Measurements from ENCODE around the gene CLSTN3. TPM values are rescaled to one million over a fixed set of nuclear protein-coding genes. Genes with fewer than 3 reads are reported as not detected.

Gene CLSTN3
- polyA plus RNA-seq, 2 of the 4 experiments (the other 2 are of a cell fraction): 17.4 to 24.9 TPM

DNA sequence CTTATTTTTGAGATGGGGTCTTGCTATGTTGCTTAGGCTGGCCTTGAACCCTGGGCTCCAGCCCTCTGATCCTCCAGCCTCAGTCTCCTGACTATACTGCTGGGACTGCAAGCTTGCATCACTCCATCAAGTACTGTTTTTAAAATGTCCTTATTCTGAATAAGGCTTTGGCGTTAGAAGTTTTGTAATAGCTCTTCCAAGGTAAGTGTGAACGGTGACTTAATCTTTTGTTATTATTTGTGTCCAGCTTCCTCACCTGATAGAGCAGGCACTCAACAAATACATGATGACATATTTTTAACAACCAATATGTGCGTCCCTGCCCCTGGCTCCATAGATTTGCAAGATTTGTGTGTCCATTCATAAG is 22.6 kb upstream of the CLSTN3 start (continued):
- TF ChIP-seq, protein P1, sequence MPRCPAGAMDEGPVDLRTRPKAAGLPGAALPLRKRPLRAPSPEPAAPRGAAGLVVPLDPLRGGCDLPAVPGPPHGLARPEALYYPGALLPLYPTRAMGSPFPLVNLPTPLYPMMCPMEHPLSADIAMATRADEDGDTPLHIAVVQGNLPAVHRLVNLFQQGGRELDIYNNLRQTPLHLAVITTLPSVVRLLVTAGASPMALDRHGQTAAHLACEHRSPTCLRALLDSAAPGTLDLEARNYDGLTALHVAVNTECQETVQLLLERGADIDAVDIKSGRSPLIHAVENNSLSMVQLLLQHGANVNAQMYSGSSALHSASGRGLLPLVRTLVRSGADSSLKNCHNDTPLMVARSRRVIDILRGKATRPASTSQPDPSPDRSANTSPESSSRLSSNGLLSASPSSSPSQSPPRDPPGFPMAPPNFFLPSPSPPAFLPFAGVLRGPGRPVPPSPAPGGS (IDR thresholded peaks at IDR 0.05): no peak

DNA sequence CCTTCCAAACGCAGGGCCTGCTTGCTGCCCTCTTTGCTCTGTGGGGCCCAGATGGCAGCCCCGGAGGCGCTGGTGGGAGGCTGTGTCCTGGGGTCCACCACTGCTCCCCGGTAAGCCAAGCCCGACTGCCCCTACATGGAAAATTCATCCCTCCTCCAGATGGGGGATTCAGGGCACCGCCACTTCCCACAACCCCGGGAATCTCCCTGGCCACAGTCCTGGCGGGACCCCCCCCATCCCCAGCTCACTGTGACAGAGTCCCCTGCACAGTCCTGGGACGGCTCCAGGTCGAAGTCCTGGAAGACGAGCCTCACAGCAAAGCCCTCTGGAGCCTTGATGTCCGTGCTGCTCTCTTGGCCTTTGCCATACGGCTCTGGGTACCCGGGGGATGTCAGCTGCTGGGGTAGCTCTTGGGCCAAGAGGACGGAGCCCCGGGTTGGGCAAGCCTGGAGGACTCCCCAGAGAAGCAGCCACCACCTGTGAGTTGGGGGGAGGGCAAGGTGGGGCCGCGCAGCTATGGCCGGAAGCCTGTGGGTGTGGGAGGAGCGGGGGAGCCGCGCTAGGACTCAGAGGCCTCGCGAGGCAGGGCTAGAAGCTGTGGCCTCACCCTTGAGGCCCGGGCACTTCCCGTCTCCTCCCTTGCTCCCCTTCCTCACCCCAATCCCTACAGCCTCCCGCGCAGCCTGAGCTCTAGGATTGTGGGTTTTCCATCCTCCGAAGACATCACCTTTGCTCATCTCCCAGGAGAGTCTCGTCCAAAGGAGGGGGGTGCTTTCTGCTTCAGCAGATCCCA is 22.0 kb upstream of the CLSTN3 start:
- POLR2A ChIA-PET: interaction anchor here (0.5 to 4.0 kb wide), 13 partner anchors 11 to 186 kb away, joined by 3 to 30 read pairs (median 4); partner anchors contain the start of genes C12orf57, C1S, LPCAT3 and RNU7-1

More for the DNA sequence above, 22.0 kb upstream of the CLSTN3 start:
- DNase-seq (ENCODE audit: low read depth in 1 of 2, low spot score in 1 of 2): peak; percentile 67 to 90
- Histone ChIP-seq H3K4me1 (peaks cover 29% of the 10 kb centered on the region), H3K27ac (peak overlapping the region; percentile 96 to 97), H3K4me2 (peak overlapping the region; percentile 94), H3K4me3 (peak overlapping the region; percentile 55), H3K9me3 (peaks cover 17% of the 10 kb centered on the region)
- peak; percentile 96 to 97 for ATAC-seq
- no peak for FAIRE-seq
- CTCF ChIA-PET: interaction anchor here (0.8 to 8.4 kb wide), 27 partner anchors 9 to 239 kb away, joined by 3 to 309 read pairs (median 4); partner anchors contain the start of genes C12orf57, C1R, C1S and CLSTN3
- TF ChIP-seq TP53 (CRISPR knock-in tag; IDR thresholded peaks at IDR 0.05): 0 out of 2 replicates have a peak, but pooled peaks have one; percentile 28
- no peak for TF ChIP-seq RFX5 (IDR thresholded peaks at IDR 0.05)
- no peak for TF ChIP-seq CHD4 (IDR thresholded peaks at IDR 0.05; ENCODE audit: borderline replicate concordance)
- no peak for TF ChIP-seq HOXB5 (CRISPR knock-in tag; IDR thresholded peaks at IDR 0.05)
- TF ChIP-seq, protein P2, sequence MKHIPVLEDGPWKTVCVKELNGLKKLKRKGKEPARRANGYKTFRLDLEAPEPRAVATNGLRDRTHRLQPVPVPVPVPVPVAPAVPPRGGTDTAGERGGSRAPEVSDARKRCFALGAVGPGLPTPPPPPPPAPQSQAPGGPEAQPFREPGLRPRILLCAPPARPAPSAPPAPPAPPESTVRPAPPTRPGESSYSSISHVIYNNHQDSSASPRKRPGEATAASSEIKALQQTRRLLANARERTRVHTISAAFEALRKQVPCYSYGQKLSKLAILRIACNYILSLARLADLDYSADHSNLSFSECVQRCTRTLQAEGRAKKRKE (CRISPR knock-in tag; IDR thresholded peaks at IDR 0.05; ENCODE audit: low read depth): peak; percentile 62; the same call in 1 of the 2 replicates
- peak; percentile 81 for TF ChIP-seq ZFP36 (IDR thresholded peaks at IDR 0.05; ENCODE audit: borderline replicate concordance, partially characterized antibody)
- TF ChIP-seq, protein P3, sequence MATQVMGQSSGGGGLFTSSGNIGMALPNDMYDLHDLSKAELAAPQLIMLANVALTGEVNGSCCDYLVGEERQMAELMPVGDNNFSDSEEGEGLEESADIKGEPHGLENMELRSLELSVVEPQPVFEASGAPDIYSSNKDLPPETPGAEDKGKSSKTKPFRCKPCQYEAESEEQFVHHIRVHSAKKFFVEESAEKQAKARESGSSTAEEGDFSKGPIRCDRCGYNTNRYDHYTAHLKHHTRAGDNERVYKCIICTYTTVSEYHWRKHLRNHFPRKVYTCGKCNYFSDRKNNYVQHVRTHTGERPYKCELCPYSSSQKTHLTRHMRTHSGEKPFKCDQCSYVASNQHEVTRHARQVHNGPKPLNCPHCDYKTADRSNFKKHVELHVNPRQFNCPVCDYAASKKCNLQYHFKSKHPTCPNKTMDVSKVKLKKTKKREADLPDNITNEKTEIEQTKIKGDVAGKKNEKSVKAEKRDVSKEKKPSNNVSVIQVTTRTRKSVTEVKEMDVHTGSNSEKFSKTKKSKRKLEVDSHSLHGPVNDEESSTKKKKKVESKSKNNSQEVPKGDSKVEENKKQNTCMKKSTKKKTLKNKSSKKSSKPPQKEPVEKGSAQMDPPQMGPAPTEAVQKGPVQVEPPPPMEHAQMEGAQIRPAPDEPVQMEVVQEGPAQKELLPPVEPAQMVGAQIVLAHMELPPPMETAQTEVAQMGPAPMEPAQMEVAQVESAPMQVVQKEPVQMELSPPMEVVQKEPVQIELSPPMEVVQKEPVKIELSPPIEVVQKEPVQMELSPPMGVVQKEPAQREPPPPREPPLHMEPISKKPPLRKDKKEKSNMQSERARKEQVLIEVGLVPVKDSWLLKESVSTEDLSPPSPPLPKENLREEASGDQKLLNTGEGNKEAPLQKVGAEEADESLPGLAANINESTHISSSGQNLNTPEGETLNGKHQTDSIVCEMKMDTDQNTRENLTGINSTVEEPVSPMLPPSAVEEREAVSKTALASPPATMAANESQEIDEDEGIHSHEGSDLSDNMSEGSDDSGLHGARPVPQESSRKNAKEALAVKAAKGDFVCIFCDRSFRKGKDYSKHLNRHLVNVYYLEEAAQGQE (IDR thresholded peaks at IDR 0.05): peak; percentile 67
- peak; percentile 91 for TF ChIP-seq POLR2A (IDR thresholded peaks at IDR 0.05; ENCODE audit: low read length)
- no peak for TF ChIP-seq ZNF302 (CRISPR knock-in tag; IDR thresholded peaks at IDR 0.05)
- peak; percentile 79 for TF ChIP-seq CHD2 (IDR thresholded peaks at IDR 0.05; ENCODE audit: low read length, partially characterized antibody)
- peak; percentile 46; the same call in 1 of the 2 replicates for TF ChIP-seq PHF8 (IDR thresholded peaks at IDR 0.05; ENCODE audit: borderline replicate concordance, low read depth)
- TF ChIP-seq, protein P4, sequence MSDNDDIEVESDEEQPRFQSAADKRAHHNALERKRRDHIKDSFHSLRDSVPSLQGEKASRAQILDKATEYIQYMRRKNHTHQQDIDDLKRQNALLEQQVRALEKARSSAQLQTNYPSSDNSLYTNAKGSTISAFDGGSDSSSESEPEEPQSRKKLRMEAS (IDR thresholded peaks at IDR 0.05): peak; percentile 90
- 0 out of 2 replicates have a peak, but pooled peaks have one; percentile 14 for TF ChIP-seq TFCP2L1 (CRISPR knock-in tag; IDR thresholded peaks at IDR 0.05)
- TF ChIP-seq, protein P5, sequence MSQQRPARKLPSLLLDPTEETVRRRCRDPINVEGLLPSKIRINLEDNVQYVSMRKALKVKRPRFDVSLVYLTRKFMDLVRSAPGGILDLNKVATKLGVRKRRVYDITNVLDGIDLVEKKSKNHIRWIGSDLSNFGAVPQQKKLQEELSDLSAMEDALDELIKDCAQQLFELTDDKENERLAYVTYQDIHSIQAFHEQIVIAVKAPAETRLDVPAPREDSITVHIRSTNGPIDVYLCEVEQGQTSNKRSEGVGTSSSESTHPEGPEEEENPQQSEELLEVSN (IDR thresholded peaks at IDR 0.05; ENCODE audit: borderline replicate concordance, low read depth): peak; percentile 80; the same call in 1 of the 2 replicates
- TF ChIP-seq HOXA7 (CRISPR knock-in tag; IDR thresholded peaks at IDR 0.05): no peak
- TF ChIP-seq MAZ (IDR thresholded peaks at IDR 0.05; ENCODE audit: borderline replicate concordance, low read depth, low read length): no peak
- peak; percentile 28 to 40; a peak in 2 of 5 replicates for TF ChIP-seq JUN (IDR thresholded peaks at IDR 0.05)
- TF ChIP-seq JUNB (IDR thresholded peaks at IDR 0.05): no peak
- no peak for TF ChIP-seq NPAS2 (CRISPR knock-in tag; IDR thresholded peaks at IDR 0.05; ENCODE audit: borderline replicate concordance)
- WGBS (ENCODE audit: missing lambda C conversion rate): 2% methylated on average over 23 of the region's 30 CpGs
